Upper lobe of right lung (tissue), 1 donor: ENCODE results near the gene CCNY. TPM values are rescaled to one million over a fixed set of nuclear protein-coding genes. Genes with fewer than 3 reads are reported as not detected.

Experiments used
- ATAC-seq: fragments of 200-7000 bp; cut with Tn5 transposase; one replicate; pipeline ENCODE4 v1.9.1; 2020; ENCODE audit warnings: mild to moderate bottlenecking, moderate library complexity
- DNase-seq: peaks from one replicate; pipeline ENCODE4 v3.0.0-alpha.2; 2020
- H3K27ac ChIP-seq: fragments of 200-600 bp; one replicate; pipeline ENCODE4 v1.8.0; 2022
- H3K27me3 ChIP-seq: fragments of 200-600 bp; one replicate; pipeline ENCODE4 v1.8.0; 2022; ENCODE audit warnings: mild to moderate bottlenecking
- H3K36me3 ChIP-seq: fragments of 200-600 bp; one replicate; pipeline ENCODE4 v1.8.0; 2022
- H3K4me1 ChIP-seq: fragments of 200-600 bp; one replicate; pipeline ENCODE4 v1.8.0; 2022
- H3K4me3 ChIP-seq: fragments of 200-600 bp; one replicate; pipeline ENCODE4 v1.8.0; 2022; ENCODE audit warnings: mild to moderate bottlenecking
- H3K9me3 ChIP-seq: fragments of 200-600 bp; one replicate; pipeline ENCODE4 v1.8.0; 2022
- CTCF ChIP-seq: fragments of 200-600 bp; IDR thresholded peaks from one replicate; pipeline ENCODE4 v1.8.0; 2022; ENCODE audit warnings: antibody characterized with exemption
- intact Hi-C: fragments of 100-400 bp; cut with DNase I; formaldehyde crosslinking; loops from one replicate; pipeline ENCODE4 v1.11.0; 2022
- total RNA-seq: library from RNA; stranded (reverse); fragmentation: NEBNext Ultra II Directional; extraction: Animal tissue kit (Norgen Biotek cat#: 25700); gene quantifications from one replicate; pipeline ENCODE4 v1.2.1, GENCODE V29; 2021
- donor health status: DM: no; HTN: yes; CAD: no; lungs with severe emphysema.

The CCNY gene
- total RNA-seq, 1 donor from 2014 or later: 85.4 TPM

GRCh38 chr10:35592441-35592840 is 256.1 kb downstream of the CCNY start:
- intact Hi-C loops: no loop called here
- H3K27ac ChIP-seq: no peak overlapping the region
- H3K36me3 ChIP-seq: no peaks in the 10 kb centered on the region
- no peak for TF ChIP-seq CTCF
- no peak overlapping the region for H3K4me3 ChIP-seq
- H3K4me1 ChIP-seq: no peaks in the 10 kb centered on the region
- no peaks in the 10 kb centered on the region for H3K9me3 ChIP-seq
- H3K27me3 ChIP-seq: no peaks in the 10 kb centered on the region
- ATAC-seq (no peak), DNase-seq (no peak)

- H3K27me3 ChIP-seq: no peaks in the 10 kb centered on the region
- no peaks in the 10 kb centered on the region for H3K36me3 ChIP-seq
- no peak overlapping the region for H3K27ac ChIP-seq
- intact Hi-C loops: no loop called here
- no peak overlapping the region for H3K4me3 ChIP-seq
- ATAC-seq: no peak
- no peak for DNase-seq
- H3K4me1 ChIP-seq: no peaks in the 10 kb centered on the region
- TF ChIP-seq CTCF: no peak
- no peaks in the 10 kb centered on the region for H3K9me3 ChIP-seq
These were observed 258.1 kb downstream of the CCNY start for GRCh38 chr10:35594115-35595079.

DNA sequence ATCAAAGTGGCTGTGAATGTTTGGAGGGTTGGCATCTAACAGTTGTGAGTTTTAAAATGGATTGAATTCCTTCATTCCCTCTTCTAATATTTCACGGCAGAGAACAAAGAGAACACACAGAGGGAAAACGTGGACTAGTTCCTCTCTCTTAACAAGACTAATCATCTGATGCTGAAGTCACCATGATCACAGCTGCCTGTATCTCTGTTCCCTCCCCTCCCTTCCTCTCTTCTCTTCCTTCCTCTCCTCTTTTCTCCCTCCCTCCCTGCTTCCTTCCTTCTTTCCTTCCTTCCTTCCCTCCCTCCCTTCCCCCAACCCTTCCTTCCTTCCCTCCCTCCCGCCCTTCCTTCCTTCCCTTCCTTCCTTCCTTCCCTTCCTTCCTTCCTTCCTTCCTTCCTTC is 258.8 kb downstream of the CCNY start:
- no peak for TF ChIP-seq CTCF
- no peak for DNase-seq

DNA sequence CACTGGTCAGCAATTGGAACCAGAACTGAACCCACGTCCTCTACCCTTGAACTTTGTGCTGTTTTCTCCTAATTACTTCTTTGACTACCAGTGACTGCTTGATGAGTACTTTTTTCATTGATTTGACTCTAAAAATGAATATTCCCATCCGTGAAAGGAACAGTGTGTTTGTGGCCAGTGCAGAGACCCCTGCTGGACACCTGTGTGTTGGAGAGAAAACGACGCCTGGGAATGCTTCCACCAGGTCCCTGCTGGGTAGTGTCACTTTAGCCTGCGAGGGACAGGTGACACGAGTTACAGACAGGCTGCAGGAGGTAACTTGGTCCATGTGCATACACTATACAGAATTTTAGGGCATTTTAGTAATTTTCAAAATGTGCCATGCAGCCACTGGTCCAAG is 262.1 kb downstream of the CCNY start:
- ATAC-seq (peak; percentile 19), DNase-seq (no peak)
- Histone ChIP-seq H3K4me1 (no peaks in the 10 kb centered on the region), H3K36me3 (no peaks in the 10 kb centered on the region), H3K27me3 (no peaks in the 10 kb centered on the region), H3K4me3 (no peak overlapping the region), H3K27ac (no peak overlapping the region), H3K9me3 (no peaks in the 10 kb centered on the region)
- intact Hi-C loops: no loop called here
- TF ChIP-seq CTCF: peak; percentile 28

More for the DNA sequence above, 258.8 kb downstream of the CCNY start:
- Histone ChIP-seq H3K36me3 (no peaks in the 10 kb centered on the region), H3K27ac (no peak overlapping the region), H3K4me1 (no peaks in the 10 kb centered on the region), H3K4me3 (no peak overlapping the region), H3K9me3 (no peaks in the 10 kb centered on the region), H3K27me3 (no peaks in the 10 kb centered on the region)
- no peak for ATAC-seq
- intact Hi-C loops: no loop called here

DNA sequence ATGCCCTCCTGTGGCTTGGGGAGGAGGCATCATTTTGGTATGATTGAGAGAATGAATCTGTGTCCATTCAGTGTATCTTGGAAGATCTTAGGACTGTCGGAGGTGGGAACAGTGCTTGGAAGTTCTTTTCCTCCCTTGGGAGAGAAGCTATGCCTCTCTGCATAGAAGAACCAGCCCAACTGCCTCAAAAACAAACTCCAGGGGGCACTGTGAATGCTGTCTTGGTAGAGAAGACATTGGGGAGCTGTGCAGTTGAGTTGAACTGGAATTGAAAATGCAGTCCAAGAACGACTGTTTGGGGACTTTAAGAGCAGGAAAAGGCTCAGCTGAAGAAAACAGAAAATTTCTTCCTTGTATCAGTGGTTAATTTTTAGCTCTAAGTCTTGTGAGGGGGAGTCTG is 263.9 kb downstream of the CCNY start:
- Histone ChIP-seq H3K4me3 (no peak overlapping the region), H3K9me3 (no peaks in the 10 kb centered on the region), H3K27ac (no peak overlapping the region), H3K4me1 (no peaks in the 10 kb centered on the region), H3K27me3 (no peaks in the 10 kb centered on the region), H3K36me3 (no peaks in the 10 kb centered on the region)
- intact Hi-C loops: no loop called here
- TF ChIP-seq CTCF: no peak
- DNase-seq (no peak), ATAC-seq (no peak)
